GM19467 (cell line): ENCODE results near the gene TRAF7.

Experiments used
- ATAC-seq: cut with Tn5 transposase; IDR thresholded peaks from one replicate; pipeline ENCODE4 v1.9.1; 2021; ENCODE audit warnings: mild to moderate bottlenecking, moderate library complexity; ENCODE audit not compliant: unreplicated experiment

TRAF7 gene

GRCh38 chr16:2163211-2163881 is 7.8 kb downstream of the TRAF7 start:
- ATAC-seq, result no peak

- no peak for ATAC-seq
Measured at GRCh38 chr16:2165861-2166260, 10.3 kb downstream of the TRAF7 start.

- ATAC-seq, result no peak
Measured at GRCh38 chr16:2166263-2167067, 10.9 kb downstream of the TRAF7 start.

GRCh38 chr16:2167068-2167638 is 11.6 kb downstream of the TRAF7 start:
- no peak for ATAC-seq

- no peak for ATAC-seq
Measured at GRCh38 chr16:2170080-2170479, 14.5 kb downstream of the TRAF7 start.

GRCh38 chr16:2170587-2171435 is 15.2 kb downstream of the TRAF7 start:
- ATAC-seq, result no peak

GRCh38 chr16:2171601-2172178 is 16.1 kb downstream of the TRAF7 start:
- ATAC-seq, result no peak

- ATAC-seq, result no peak
Measured at GRCh38 chr16:2172688-2173335, 17.2 kb downstream of the TRAF7 start.

- ATAC-seq, result no peak
Measured at GRCh38 chr16:2173366-2173765, 17.8 kb downstream of the TRAF7 start.

GRCh38 chr16:2173916-2174315 is 18.3 kb downstream of the TRAF7 start:
- no peak for ATAC-seq

- no peak for ATAC-seq
Measured at GRCh38 chr16:2174396-2175131, 19.0 kb downstream of the TRAF7 start.

GRCh38 chr16:2175454-2175853 is 19.9 kb downstream of the TRAF7 start:
- ATAC-seq, result no peak

GRCh38 chr16:2176047-2176446 is 20.5 kb downstream of the TRAF7 start:
- no peak for ATAC-seq

- ATAC-seq, result no peak
Measured at GRCh38 chr16:2177101-2177500, 21.5 kb downstream of the TRAF7 start.

GRCh38 chr16:2177561-2177960 is 22.0 kb downstream of the TRAF7 start:
- no peak for ATAC-seq

GRCh38 chr16:2178321-2179106 is 22.9 kb downstream of the TRAF7 start:
- ATAC-seq, result no peak

- ATAC-seq, result no peak
Measured at GRCh38 chr16:2179107-2179501, 23.5 kb downstream of the TRAF7 start.

GRCh38 chr16:2179576-2179975 is 24.0 kb downstream of the TRAF7 start:
- no peak for ATAC-seq

GRCh38 chr16:2180461-2180860 is 24.9 kb downstream of the TRAF7 start:
- ATAC-seq, result no peak
